ENCODE results near the gene NTRK3.

The NTRK3 gene

DNA sequence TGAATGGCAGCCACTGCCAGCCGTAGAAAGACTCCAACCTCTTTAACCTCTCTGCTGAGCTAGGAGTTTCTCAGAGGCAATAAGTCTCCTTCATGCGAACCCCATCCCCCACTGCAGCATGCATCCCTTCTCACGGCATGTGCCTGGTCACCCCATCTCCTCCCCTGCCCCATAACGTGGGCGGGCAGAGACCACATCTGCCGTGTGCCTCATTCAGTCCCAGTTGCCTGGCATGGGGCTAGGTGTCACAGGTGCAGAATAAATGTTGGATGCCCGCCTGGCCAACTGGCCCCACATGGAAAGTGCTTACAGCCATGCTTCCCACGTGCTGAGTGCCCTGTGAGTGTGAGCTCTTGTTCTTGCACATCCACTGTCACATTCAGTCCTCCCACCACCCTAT is 43.5 kb upstream of the NTRK3 start:
- DNase-seq (ENCODE audit: low spot score) = no peak
- Histone ChIP-seq H3K9me3 (ENCODE audit: severe bottlenecking) (no peaks in the 10 kb centered on the region), H3K27ac (ENCODE audit: poor library complexity, severe bottlenecking) (no peak overlapping the region), H3K4me1 (ENCODE audit: insufficient read depth, poor library complexity, severe bottlenecking) (peaks cover 5% of the 10 kb centered on the region), H3K36me3 (ENCODE audit: low read depth) (no peaks in the 10 kb centered on the region), H3K27me3 (ENCODE audit: insufficient read depth, poor library complexity, severe bottlenecking) (peaks cover 6% of the 10 kb centered on the region), H3K4me3 (ENCODE audit: severe bottlenecking) (no peak overlapping the region)
- no peak for ATAC-seq (ENCODE audit: low read depth)
- TF ChIP-seq, protein P1, sequence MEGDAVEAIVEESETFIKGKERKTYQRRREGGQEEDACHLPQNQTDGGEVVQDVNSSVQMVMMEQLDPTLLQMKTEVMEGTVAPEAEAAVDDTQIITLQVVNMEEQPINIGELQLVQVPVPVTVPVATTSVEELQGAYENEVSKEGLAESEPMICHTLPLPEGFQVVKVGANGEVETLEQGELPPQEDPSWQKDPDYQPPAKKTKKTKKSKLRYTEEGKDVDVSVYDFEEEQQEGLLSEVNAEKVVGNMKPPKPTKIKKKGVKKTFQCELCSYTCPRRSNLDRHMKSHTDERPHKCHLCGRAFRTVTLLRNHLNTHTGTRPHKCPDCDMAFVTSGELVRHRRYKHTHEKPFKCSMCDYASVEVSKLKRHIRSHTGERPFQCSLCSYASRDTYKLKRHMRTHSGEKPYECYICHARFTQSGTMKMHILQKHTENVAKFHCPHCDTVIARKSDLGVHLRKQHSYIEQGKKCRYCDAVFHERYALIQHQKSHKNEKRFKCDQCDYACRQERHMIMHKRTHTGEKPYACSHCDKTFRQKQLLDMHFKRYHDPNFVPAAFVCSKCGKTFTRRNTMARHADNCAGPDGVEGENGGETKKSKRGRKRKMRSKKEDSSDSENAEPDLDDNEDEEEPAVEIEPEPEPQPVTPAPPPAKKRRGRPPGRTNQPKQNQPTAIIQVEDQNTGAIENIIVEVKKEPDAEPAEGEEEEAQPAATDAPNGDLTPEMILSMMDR (IDR thresholded peaks at IDR 0.05; ENCODE audit: poor library complexity, severe bottlenecking) = no peak

DNA sequence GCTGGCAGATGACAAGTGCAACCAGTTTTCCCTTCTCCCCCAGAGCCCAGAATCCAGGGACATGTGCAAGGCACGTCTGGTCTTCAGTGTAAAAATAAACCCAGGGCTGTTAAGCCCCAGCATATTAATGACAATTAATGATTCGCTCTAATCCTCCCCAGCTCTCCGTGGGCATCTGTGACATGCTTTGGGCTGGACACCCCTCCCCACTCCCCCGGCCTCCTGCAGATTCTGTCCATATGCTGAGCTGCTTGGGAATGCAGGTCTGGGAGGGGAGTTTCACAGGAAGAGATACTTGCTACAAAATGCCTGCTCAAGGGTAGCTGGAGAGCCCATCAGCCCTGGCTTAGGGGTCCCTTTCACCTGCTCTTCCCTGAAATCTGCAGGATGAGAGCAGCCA is 43.0 kb upstream of the NTRK3 start:
- Histone ChIP-seq H3K4me1 (ENCODE audit: insufficient read depth, poor library complexity, severe bottlenecking) (peaks cover 5% of the 10 kb centered on the region), H3K27me3 (ENCODE audit: insufficient read depth, poor library complexity, severe bottlenecking) (peaks cover 12% of the 10 kb centered on the region), H3K4me3 (ENCODE audit: severe bottlenecking) (no peak overlapping the region), H3K27ac (ENCODE audit: poor library complexity, severe bottlenecking) (no peak overlapping the region), H3K9me3 (ENCODE audit: severe bottlenecking) (no peaks in the 10 kb centered on the region), H3K36me3 (ENCODE audit: low read depth) (no peaks in the 10 kb centered on the region)
- DNase-seq (ENCODE audit: low spot score) (no peak), ATAC-seq (ENCODE audit: low read depth) (no peak)
- TF ChIP-seq, protein P1 (IDR thresholded peaks at IDR 0.05; ENCODE audit: poor library complexity, severe bottlenecking) = no peak

DNA sequence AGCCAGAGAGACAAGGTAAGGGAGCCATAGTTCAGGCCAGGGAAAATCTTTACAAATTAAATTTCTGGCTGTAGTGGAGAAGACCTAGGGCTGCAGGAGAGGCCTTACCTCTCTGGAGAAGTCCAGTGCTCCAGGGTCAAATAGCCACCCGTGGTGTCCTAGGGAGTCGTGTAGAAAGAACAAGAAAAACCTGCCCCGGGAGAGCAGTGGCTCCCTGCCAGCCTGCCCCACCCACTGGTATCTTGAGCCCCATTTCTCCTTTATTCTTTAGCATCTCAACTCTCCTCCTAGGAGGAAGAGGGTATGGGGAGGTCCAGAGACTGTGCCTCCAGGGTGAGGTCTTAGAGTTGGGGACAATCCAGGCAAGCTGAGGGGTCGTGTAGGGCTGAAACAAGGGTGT is 32.1 kb upstream of the NTRK3 start:
- no peaks in the 10 kb centered on the region for H3K9me3 ChIP-seq (ENCODE audit: severe bottlenecking)
- no peaks in the 10 kb centered on the region for H3K36me3 ChIP-seq (ENCODE audit: low read depth)
- TF ChIP-seq, protein P1 (IDR thresholded peaks at IDR 0.05; ENCODE audit: poor library complexity, severe bottlenecking) = no peak
- H3K27ac ChIP-seq (ENCODE audit: poor library complexity, severe bottlenecking) = no peak overlapping the region
- ATAC-seq (ENCODE audit: low read depth) = no peak
- no peak overlapping the region for H3K4me3 ChIP-seq (ENCODE audit: severe bottlenecking)
- no peak for DNase-seq (ENCODE audit: low spot score)
- peaks cover 30% of the 10 kb centered on the region for H3K27me3 ChIP-seq (ENCODE audit: insufficient read depth, poor library complexity, severe bottlenecking)
- no peaks in the 10 kb centered on the region for H3K4me1 ChIP-seq (ENCODE audit: insufficient read depth, poor library complexity, severe bottlenecking)

DNA sequence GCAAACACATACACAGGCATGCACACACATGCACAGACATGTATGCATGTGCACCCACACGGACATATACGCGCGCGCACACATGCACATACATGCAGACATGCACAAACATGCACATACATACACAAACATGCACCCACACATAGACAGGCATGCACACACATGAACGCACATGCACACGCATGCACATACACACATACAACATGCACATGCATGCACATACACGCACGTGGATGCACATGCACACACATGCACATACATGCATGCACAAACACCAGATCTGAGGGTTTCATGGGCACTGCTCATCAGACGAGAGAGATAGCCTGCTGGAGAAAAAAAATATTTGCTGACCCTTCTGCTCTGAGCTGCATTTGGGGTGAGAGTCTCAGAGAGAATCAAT is 31.7 kb upstream of the NTRK3 start:
- no peaks in the 10 kb centered on the region for H3K36me3 ChIP-seq (ENCODE audit: low read depth)
- TF ChIP-seq, protein P1 (IDR thresholded peaks at IDR 0.05; ENCODE audit: poor library complexity, severe bottlenecking) = no peak
- no peak for ATAC-seq (ENCODE audit: low read depth)

DNA sequence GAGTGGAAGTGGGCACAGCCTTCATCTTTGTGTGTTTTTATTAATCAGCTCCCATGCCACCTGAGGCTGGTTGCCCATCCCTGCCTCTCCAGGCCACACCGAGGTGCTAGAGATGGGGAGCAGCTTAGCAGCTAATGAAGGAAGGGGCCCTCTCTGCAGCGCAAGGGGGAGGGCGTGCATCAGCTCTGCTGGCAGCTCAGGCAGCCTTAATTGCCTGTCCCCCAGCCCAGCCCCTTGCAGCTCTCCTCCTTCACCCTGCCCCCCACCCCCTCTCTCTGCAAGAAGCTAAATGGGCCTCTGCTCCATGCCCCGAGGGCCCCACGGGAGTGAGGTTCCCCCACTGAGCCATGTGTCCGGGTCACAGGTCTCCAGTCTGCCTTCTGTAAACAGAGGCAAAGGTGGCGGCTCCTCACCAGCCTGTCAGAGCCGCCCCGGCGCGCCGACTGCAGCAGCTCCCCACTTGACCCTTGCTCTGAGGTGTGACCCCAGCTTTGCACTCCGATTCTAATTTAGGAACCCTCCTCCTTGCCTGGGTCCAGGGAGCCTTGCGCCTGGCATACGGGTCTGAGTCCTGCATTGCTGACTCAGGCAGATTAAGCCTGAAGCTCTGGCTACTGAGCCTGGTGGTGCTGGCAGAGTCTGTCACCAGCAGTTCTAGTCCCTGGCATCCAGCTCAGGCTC is 27.9 kb upstream of the NTRK3 start:
- Histone ChIP-seq H3K4me1 (ENCODE audit: insufficient read depth, poor library complexity, severe bottlenecking) (no peaks in the 10 kb centered on the region), H3K36me3 (ENCODE audit: low read depth) (no peaks in the 10 kb centered on the region), H3K27me3 (ENCODE audit: insufficient read depth, poor library complexity, severe bottlenecking) (peaks cover 57% of the 10 kb centered on the region), H3K9me3 (ENCODE audit: severe bottlenecking) (no peaks in the 10 kb centered on the region), H3K4me3 (ENCODE audit: severe bottlenecking) (no peak overlapping the region), H3K27ac (ENCODE audit: poor library complexity, severe bottlenecking) (no peak overlapping the region)
- TF ChIP-seq, protein P1 (IDR thresholded peaks at IDR 0.05; ENCODE audit: poor library complexity, severe bottlenecking) = no peak
- ATAC-seq (ENCODE audit: low read depth) (no peak), DNase-seq (ENCODE audit: low spot score) (no peak)

More for the DNA sequence above, 31.7 kb upstream of the NTRK3 start:
- H3K4me1 ChIP-seq (ENCODE audit: insufficient read depth, poor library complexity, severe bottlenecking) = no peaks in the 10 kb centered on the region
- H3K9me3 ChIP-seq (ENCODE audit: severe bottlenecking) = no peaks in the 10 kb centered on the region
- H3K27ac ChIP-seq (ENCODE audit: poor library complexity, severe bottlenecking) = no peak overlapping the region
- no peak overlapping the region for H3K4me3 ChIP-seq (ENCODE audit: severe bottlenecking)
- H3K27me3 ChIP-seq (ENCODE audit: insufficient read depth, poor library complexity, severe bottlenecking) = peaks cover 35% of the 10 kb centered on the region
- DNase-seq (ENCODE audit: low spot score) = no peak

Measured in RWPE2 (cell line).